HCT116 (cell line): ENCODE measurements around the gene CHL1. TPM values are rescaled to one million over a fixed set of nuclear protein-coding genes. Genes with fewer than 3 reads are reported as not detected.

ENCODE experiments used
- ATAC-seq: fragments of 200-7000 bp; cut with Tn5 transposase; 2 replicates; pipeline ENCODE4 v1.9.1; 2020; ENCODE audit warnings: mild to moderate bottlenecking, moderate library complexity
- BruUV-seq: library from RNA; stranded (reverse); fragments of 400-500 nt; replicated peaks from 2 replicates; lab custom pipeline; 2021; lab: Mats Ljungman, UMichigan
- CTCF ChIA-PET: fragments of 300-600 bp; sonication (Branson Sonifier 250); formaldehyde crosslinking; loops from one replicate; lab custom pipeline; 2021; ENCODE audit warnings: antibody characterized with exemption; lab: Charles Lee
- POLR2A ChIA-PET: fragments of 300-600, 350-600 bp; sonication (Branson Sonifier 250); formaldehyde crosslinking; loops from one replicate; lab custom pipeline; 2021; ENCODE audit warnings: antibody characterized with exemption; lab: Charles Lee
- RAD21 ChIA-PET, 2 experiments: fragments of 300-600 bp; sonication (Branson Sonifier 250); formaldehyde crosslinking; loops; one replicate each; lab custom pipeline; 2023; ENCODE audit warnings: low total read pairs in 2 of 2; ENCODE audit not compliant: uncharacterized antibody in 2 of 2, unreplicated experiment in 2 of 2, low non-redundant PET in 1 of 2; lab: Charles Lee
- DNase-seq: peaks from one replicate; pipeline ENCODE4 v3.0.0-alpha.2; 2010; ENCODE audit warnings: low read depth, low spot score
- H2AFZ ChIP-seq: fragments of 200-600 bp; shearing (Covaris generic), sonication (generic); 2 replicates; pipeline ENCODE4 v1.6.1; 2017; ENCODE audit warnings: low read depth, mixed run types, mixed read lengths, antibody characterized with exemption, low read length; ENCODE audit not compliant: poor library complexity, severe bottlenecking
- H3K27ac ChIP-seq: 2 replicates; pipeline ENCODE4 v1.5.1; 2012; ENCODE audit warnings: low read depth, low read length
- H3K27me3 ChIP-seq: fragments of 200-600 bp; sonication (generic); 2 replicates; pipeline ENCODE4 v1.6.1; 2016; ENCODE audit warnings: mixed run types, low read length, mixed read lengths; ENCODE audit not compliant: insufficient read depth
- H3K36me3 ChIP-seq, 2 experiments: fragments of 200-500 bp in 1 of 2; fragments of 200-600 bp in 1 of 2; sonication (Bioruptor generic) in 1 of 2; sonication (generic) in 1 of 2; 2 replicates each; pipeline versions ENCODE4 v1.5.1 to v1.6.1; 2014 to 2016; ENCODE audit warnings: low read length in 2 of 2, inconsistent platforms in 1 of 2, mixed read lengths in 1 of 2, mixed run types in 1 of 2; ENCODE audit not compliant: insufficient read depth in 2 of 2, control insufficient read depth in 1 of 2
- H3K4me1 ChIP-seq, 2 experiments: fragments of 200-600 bp in 1 of 2; sonication (generic) in 1 of 2; 2 replicates each; pipeline versions ENCODE4 v1.5.1 to v1.6.1; 2012 to 2017; ENCODE audit warnings: low read length in 2 of 2, inconsistent platforms in 1 of 2, mild to moderate bottlenecking in 1 of 2, mixed read lengths in 1 of 2, mixed run types in 1 of 2, moderate library complexity in 1 of 2; ENCODE audit not compliant: insufficient read depth in 2 of 2, control insufficient read depth in 1 of 2
- H3K4me2 ChIP-seq: fragments of 200-600 bp; sonication (generic); 2 replicates; pipeline ENCODE4 v1.6.1; 2017; ENCODE audit warnings: mixed run types, low read length, mixed read lengths
- H3K4me3 ChIP-seq, 2 experiments: fragments of 200-600 bp in 1 of 2; sonication (generic) in 1 of 2; replicated peaks in 1 of 2; 2 replicates each; pipeline ENCODE4 v1.5.1; 2011 to 2016; ENCODE audit warnings: low read length in 2 of 2, control low read depth in 1 of 2, low read depth in 1 of 2, mild to moderate bottlenecking in 1 of 2, mixed read lengths in 1 of 2, mixed run types in 1 of 2
- H3K79me2 ChIP-seq: fragments of 200-600 bp; sonication (generic); 2 replicates; pipeline ENCODE4 v1.6.1; 2017; ENCODE audit warnings: mild to moderate bottlenecking, mixed run types, low read length, moderate library complexity, mixed read lengths; ENCODE audit not compliant: insufficient read depth
- H3K9ac ChIP-seq: fragments of 200-600 bp; sonication (generic); 2 replicates; pipeline ENCODE4 v1.6.1; 2016; ENCODE audit warnings: low read length, mixed read lengths
- H3K9me2 ChIP-seq: fragments of 200-600 bp; sonication (generic), shearing (Covaris generic); 2 replicates; pipeline ENCODE4 v1.6.1; 2017; ENCODE audit warnings: mixed run types, mild to moderate bottlenecking, moderate library complexity; ENCODE audit not compliant: insufficient read depth
- H3K9me3 ChIP-seq, 2 experiments: fragments of 200-500 bp in 1 of 2; fragments of 200-600 bp in 1 of 2; sonication (Bioruptor generic) in 1 of 2; sonication (generic) in 1 of 2; 2 replicates each; pipeline ENCODE4 v1.6.1; 2014 to 2017; ENCODE audit warnings: low read length in 2 of 2, mixed read lengths in 2 of 2, inconsistent platforms in 1 of 2, low read depth in 1 of 2, mild to moderate bottlenecking in 1 of 2, mixed run types in 1 of 2, moderate library complexity in 1 of 2; ENCODE audit not compliant: control insufficient read depth in 1 of 2, insufficient read depth in 1 of 2
- H4K20me1 ChIP-seq: fragments of 200-600 bp; sonication (generic), shearing (Covaris generic); 2 replicates; pipeline ENCODE4 v1.6.1; 2017; ENCODE audit warnings: mixed run types, mild to moderate bottlenecking, moderate library complexity; ENCODE audit not compliant: insufficient read depth
- CBX3 ChIP-seq: IDR thresholded peaks from 2 replicates; pipeline ENCODE4 v1.6.1; 2012; ENCODE audit warnings: low read depth
- CEBPB ChIP-seq: IDR thresholded peaks from 2 replicates; pipeline ENCODE4 v1.6.1; 2012; ENCODE audit warnings: low read depth
- EGR1 ChIP-seq: IDR thresholded peaks from 2 replicates; pipeline ENCODE4 v1.6.1; 2012; ENCODE audit warnings: low read depth
- EZH2phosphoT487 ChIP-seq: fragments of 200-600 bp; IDR thresholded peaks from 2 replicates; pipeline ENCODE4 v1.6.1; 2018; ENCODE audit warnings: antibody characterized with exemption, borderline replicate concordance
- POLR2A ChIP-seq: IDR thresholded peaks from 2 replicates; pipeline ENCODE4 v1.7.0; 2011; ENCODE audit warnings: borderline replicate concordance; ENCODE audit not compliant: insufficient read depth, insufficient read length; ENCODE audit errors: extremely low read depth
- POLR2AphosphoS5 ChIP-seq: IDR thresholded peaks from 2 replicates; pipeline ENCODE4 v1.6.1; 2011; ENCODE audit warnings: mild to moderate bottlenecking, low read depth, low read length, moderate library complexity
- SIN3A ChIP-seq: IDR thresholded peaks from 2 replicates; pipeline ENCODE4 v1.6.1; 2012; ENCODE audit warnings: low read depth
- SRF ChIP-seq: IDR thresholded peaks from 2 replicates; pipeline ENCODE4 v1.6.1; 2012; ENCODE audit warnings: low read depth
- YY1 ChIP-seq: IDR thresholded peaks from 2 replicates; pipeline ENCODE4 v1.6.1; 2011; ENCODE audit warnings: low read length, low read depth, moderate library complexity, mild to moderate bottlenecking; ENCODE audit not compliant: insufficient replicate concordance; ENCODE audit errors: extremely low read depth
- ZNF274 ChIP-seq: fragments of 200-500 bp; sonication (Bioruptor generic); IDR thresholded peaks from 2 replicates; pipeline ENCODE4 v1.6.1; 2014; ENCODE audit warnings: mild to moderate bottlenecking, low read depth, low read length, inconsistent platforms
- intact Hi-C: fragments of 100-400 bp; cut with micrococcal nuclease; formaldehyde crosslinking; loops from 2 replicates; pipeline ENCODE4 v1.10.0; 2022
- total RNA-seq: library from RNA; stranded (reverse); gene quantifications from one replicate; pipeline ENCODE4 v1.2.1, GENCODE V29; 2021; ENCODE audit not compliant: unreplicated experiment
- TF ChIP-seq, protein P1 (sequence below): IDR thresholded peaks from 2 replicates; pipeline ENCODE4 v1.6.1; 2012; ENCODE audit warnings: low read depth
- TF ChIP-seq, protein P2 (sequence below): IDR thresholded peaks from 2 replicates; pipeline ENCODE4 v1.6.1; 2012
- TF ChIP-seq, protein P3 (sequence below), 3 experiments: fragments of 200-600 bp in 1 of 3; sonication (generic) in 1 of 3; IDR thresholded peaks in 2 of 3; conservative IDR thresholded peaks in 1 of 3; 2 replicates each; pipeline ENCODE4 v1.5.1; 2012 to 2017; ENCODE audit warnings: low read depth in 2 of 3, low read length in 2 of 3, antibody characterized with exemption in 1 of 3, borderline replicate concordance in 1 of 3, control low read depth in 1 of 3, mild to moderate bottlenecking in 1 of 3, mixed read lengths in 1 of 3, mixed run types in 1 of 3, moderate library complexity in 1 of 3; ENCODE audit not compliant: insufficient read depth in 1 of 3

CHL1 gene
- total RNA-seq, 1 experiment from 2014 or later: not detected

DNA sequence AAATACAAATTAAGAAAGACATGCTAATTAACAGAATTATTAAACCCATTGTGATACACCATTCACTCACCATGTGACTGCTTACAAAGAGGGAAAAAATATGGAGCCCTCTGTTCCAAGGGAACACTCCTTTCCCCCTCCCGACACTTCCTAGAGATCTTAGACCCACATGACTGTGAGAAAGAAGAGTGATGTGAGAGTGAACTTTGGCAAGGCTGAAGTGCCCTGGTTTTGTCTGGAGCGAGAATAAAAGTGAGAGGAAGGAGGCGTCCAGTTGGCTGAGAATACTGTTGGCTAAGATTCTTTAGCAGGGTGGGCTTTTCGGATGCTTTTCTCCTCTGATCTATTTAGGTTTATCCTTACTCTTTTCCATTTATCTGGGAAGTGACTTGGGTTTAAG, 14.1 kb downstream of the CHL1 start:
- Histone ChIP-seq H3K79me2 (no peaks in the 10 kb centered on the region), H3K27me3 (no peaks in the 10 kb centered on the region), H3K9ac (no peak overlapping the region), H3K36me3 (no peaks in the 10 kb centered on the region), H3K9me2 (no peaks in the 10 kb centered on the region), H2AFZ (no peak overlapping the region), H3K27ac (no peak overlapping the region)
- DNase-seq (no peak), ATAC-seq (no peak)
- RAD21 ChIA-PET: no interaction called here
- POLR2A ChIA-PET: no interaction called here
- intact Hi-C loops: no loop called here
- TF ChIP-seq, protein P1, sequence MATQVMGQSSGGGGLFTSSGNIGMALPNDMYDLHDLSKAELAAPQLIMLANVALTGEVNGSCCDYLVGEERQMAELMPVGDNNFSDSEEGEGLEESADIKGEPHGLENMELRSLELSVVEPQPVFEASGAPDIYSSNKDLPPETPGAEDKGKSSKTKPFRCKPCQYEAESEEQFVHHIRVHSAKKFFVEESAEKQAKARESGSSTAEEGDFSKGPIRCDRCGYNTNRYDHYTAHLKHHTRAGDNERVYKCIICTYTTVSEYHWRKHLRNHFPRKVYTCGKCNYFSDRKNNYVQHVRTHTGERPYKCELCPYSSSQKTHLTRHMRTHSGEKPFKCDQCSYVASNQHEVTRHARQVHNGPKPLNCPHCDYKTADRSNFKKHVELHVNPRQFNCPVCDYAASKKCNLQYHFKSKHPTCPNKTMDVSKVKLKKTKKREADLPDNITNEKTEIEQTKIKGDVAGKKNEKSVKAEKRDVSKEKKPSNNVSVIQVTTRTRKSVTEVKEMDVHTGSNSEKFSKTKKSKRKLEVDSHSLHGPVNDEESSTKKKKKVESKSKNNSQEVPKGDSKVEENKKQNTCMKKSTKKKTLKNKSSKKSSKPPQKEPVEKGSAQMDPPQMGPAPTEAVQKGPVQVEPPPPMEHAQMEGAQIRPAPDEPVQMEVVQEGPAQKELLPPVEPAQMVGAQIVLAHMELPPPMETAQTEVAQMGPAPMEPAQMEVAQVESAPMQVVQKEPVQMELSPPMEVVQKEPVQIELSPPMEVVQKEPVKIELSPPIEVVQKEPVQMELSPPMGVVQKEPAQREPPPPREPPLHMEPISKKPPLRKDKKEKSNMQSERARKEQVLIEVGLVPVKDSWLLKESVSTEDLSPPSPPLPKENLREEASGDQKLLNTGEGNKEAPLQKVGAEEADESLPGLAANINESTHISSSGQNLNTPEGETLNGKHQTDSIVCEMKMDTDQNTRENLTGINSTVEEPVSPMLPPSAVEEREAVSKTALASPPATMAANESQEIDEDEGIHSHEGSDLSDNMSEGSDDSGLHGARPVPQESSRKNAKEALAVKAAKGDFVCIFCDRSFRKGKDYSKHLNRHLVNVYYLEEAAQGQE: no peak
- TF ChIP-seq CBX3 (no peak), POLR2AphosphoS5 (no peak)
- TF ChIP-seq, protein P2, sequence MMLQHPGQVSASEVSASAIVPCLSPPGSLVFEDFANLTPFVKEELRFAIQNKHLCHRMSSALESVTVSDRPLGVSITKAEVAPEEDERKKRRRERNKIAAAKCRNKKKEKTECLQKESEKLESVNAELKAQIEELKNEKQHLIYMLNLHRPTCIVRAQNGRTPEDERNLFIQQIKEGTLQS: no peak
- TF ChIP-seq, all 23 proteins: peak for 0
- Histone ChIP-seq H4K20me1 (no peaks in the 10 kb centered on the region), H3K9me3 (peaks cover 8 to 23% of the 10 kb centered on the region in 2 experiments; a peak in 2 of 4 replicates), H3K4me3 (no peak overlapping the region), H3K4me1 (no peaks in the 10 kb centered on the region), H3K4me2 (no peak overlapping the region)
- BruUV-seq: no TSS peak
- CTCF ChIA-PET: no interaction called here

DNA sequence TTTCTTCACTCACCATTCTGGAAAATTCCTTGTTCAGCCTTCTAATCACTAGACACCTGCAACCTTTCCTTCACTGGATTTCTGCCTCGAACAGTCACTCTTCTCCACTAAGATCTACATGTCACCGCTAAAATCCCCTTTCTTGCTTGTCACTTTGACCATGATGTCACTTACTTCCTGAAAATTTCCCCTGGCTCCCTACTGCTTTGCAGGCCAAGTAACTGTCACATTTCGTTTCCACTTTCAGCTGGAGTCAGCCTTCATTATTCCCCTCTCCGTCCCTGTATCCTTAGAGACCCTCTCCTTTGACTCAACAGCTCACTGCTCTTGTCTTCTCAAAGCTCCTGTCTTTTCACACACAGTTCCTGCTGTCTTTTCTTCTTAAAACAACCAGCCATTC, 15.9 kb downstream of the CHL1 start:
- TF ChIP-seq, protein P2: no peak
- TF ChIP-seq SIN3A (no peak), ZNF274 (no peak), EZH2phosphoT487 (no peak), SRF (no peak), CEBPB (no peak), POLR2A (no peak), EGR1 (no peak), YY1 (no peak), POLR2AphosphoS5 (no peak)
- TF ChIP-seq, protein P3, sequence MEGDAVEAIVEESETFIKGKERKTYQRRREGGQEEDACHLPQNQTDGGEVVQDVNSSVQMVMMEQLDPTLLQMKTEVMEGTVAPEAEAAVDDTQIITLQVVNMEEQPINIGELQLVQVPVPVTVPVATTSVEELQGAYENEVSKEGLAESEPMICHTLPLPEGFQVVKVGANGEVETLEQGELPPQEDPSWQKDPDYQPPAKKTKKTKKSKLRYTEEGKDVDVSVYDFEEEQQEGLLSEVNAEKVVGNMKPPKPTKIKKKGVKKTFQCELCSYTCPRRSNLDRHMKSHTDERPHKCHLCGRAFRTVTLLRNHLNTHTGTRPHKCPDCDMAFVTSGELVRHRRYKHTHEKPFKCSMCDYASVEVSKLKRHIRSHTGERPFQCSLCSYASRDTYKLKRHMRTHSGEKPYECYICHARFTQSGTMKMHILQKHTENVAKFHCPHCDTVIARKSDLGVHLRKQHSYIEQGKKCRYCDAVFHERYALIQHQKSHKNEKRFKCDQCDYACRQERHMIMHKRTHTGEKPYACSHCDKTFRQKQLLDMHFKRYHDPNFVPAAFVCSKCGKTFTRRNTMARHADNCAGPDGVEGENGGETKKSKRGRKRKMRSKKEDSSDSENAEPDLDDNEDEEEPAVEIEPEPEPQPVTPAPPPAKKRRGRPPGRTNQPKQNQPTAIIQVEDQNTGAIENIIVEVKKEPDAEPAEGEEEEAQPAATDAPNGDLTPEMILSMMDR (IDR thresholded peaks at IDR 0.05 in 2 of 3, conservative IDR thresholded peaks at IDR 0.05 in 1 of 3; ENCODE audit: borderline replicate concordance in 1 of 3, insufficient read depth in 1 of 3, low read depth in 2 of 3, low read length in 2 of 3): no peak

More for the DNA sequence above, 15.9 kb downstream of the CHL1 start:
- H3K4me1 ChIP-seq: no peaks in the 10 kb centered on the region
- peaks cover 8 to 36% of the 10 kb centered on the region in 2 experiments; a peak in 2 of 4 replicates for H3K9me3 ChIP-seq
- no peak for DNase-seq
- BruUV-seq: no TSS peak
- no peaks in the 10 kb centered on the region for H3K79me2 ChIP-seq
- H3K9me2 ChIP-seq: no peaks in the 10 kb centered on the region
- CTCF ChIA-PET: no interaction called here
- H3K36me3 ChIP-seq: no peaks in the 10 kb centered on the region
- H3K4me2 ChIP-seq: no peak overlapping the region
- no peak for ATAC-seq
- H2AFZ ChIP-seq: no peak overlapping the region
- no peaks in the 10 kb centered on the region for H4K20me1 ChIP-seq
- H3K4me3 ChIP-seq: no peak overlapping the region
- RAD21 ChIA-PET: no interaction called here
- H3K27ac ChIP-seq: no peak overlapping the region
- no peaks in the 10 kb centered on the region for H3K27me3 ChIP-seq
- POLR2A ChIA-PET: no interaction called here
- intact Hi-C loops: no loop called here
- no peak overlapping the region for H3K9ac ChIP-seq
